Measurements from ENCODE around the gene POTEB. TPM values are rescaled to one million over a fixed set of nuclear protein-coding genes. Genes with fewer than 3 reads are reported as not detected.
"Not testable (repeated sequence)": the region's sequence is repeated elsewhere in the genome, so short reads cannot be mapped to it uniquely, and the experiment has no call there.

The POTEB gene
- total RNA-seq (2014; rRNA removed; shearing (Covaris generic)): not detected in 2 replicates
- not detected in 2 replicates for polyA plus RNA-seq (2015; cell fraction: cytosol; rRNA removed)
- not detected in 2 replicates for polyA plus RNA-seq (2015; cell fraction: nucleus; rRNA removed)

- not testable (repeated sequence) for DNase-seq (ENCODE audit: low read depth)
These were observed at the start of gene POTEB for GRCh38 chr15:21877635-21878034. TSS of gene POTEB (minus strand) at chr15:21877735. CDS start at chr15:21877246, 489 bp downstream.

GRCh38 chr15:21890955-21891354, 13.4 kb upstream of the POTEB start:
- DNase-seq (ENCODE audit: low read depth): not testable (repeated sequence)

- not testable (repeated sequence) for DNase-seq (ENCODE audit: low read depth)
These were observed 12.0 kb upstream of the POTEB start for GRCh38 chr15:21889542-21889941.

GRCh38 chr15:21838831-21839230, 38.7 kb downstream of the POTEB start:
- not testable (repeated sequence) for DNase-seq (ENCODE audit: low read depth)

Small RNA genes within 50 kb of the gene (small RNA-seq; reads per million reads assigned to genes)
- gene MIR3118-4 (not detected), gene RNU6-631P (not detected)

Other genes with a start within 250 kb of the POTEB start
- not detected in 2 replicates for gene OR4M2, start 202.8 kb upstream of the POTEB start, total RNA-seq (2014; rRNA removed; shearing (Covaris generic))